Esophagus muscularis mucosa (tissue), 4 donors: ENCODE results near the gene ORM2. TPM values are rescaled to one million over a fixed set of nuclear protein-coding genes. Genes with fewer than 3 reads are reported as not detected.

Experiments
- DNase-seq: peaks from one replicate; pipeline ENCODE4 v3.0.0-alpha.2; 2017; ENCODE audit errors: extremely low spot score
- H3K27ac ChIP-seq, 4 donors: fragments of 200-600 bp; sonication (generic); replicated peaks in 1 of 4; 1 replicate in 3 of 4; 2 replicates in 1 of 4; pipeline ENCODE4 v1.5.1; 2016 to 2019; ENCODE audit warnings: mild to moderate bottlenecking in 1 of 4
- H3K27me3 ChIP-seq, 4 donors: fragments of 200-600 bp; sonication (generic); one replicate each; pipeline versions ENCODE4 v1.5.1 to v1.6.0; 2016 to 2019
- H3K36me3 ChIP-seq, 4 donors: fragments of 200-600 bp; sonication (generic); one replicate each; pipeline ENCODE4 v1.5.1; 2016 to 2019
- H3K4me1 ChIP-seq, 4 donors: fragments of 200-600 bp; sonication (generic); one replicate each; pipeline ENCODE4 v1.5.1; 2016 to 2019
- H3K4me3 ChIP-seq, 4 donors: fragments of 200-600 bp; sonication (generic); 1 replicate in 2 of 4; 2 replicates in 2 of 4; pipeline ENCODE4 v1.5.1; 2016 to 2019; ENCODE audit warnings: mild to moderate bottlenecking in 4 of 4, moderate library complexity in 1 of 4
- H3K9me3 ChIP-seq, 4 donors: fragments of 200-600 bp; sonication (generic); 1 replicate in 3 of 4; 2 replicates in 1 of 4; pipeline ENCODE4 v1.5.1; 2016 to 2019
- EP300 ChIP-seq: sonication (generic); formaldehyde crosslinking; IDR thresholded peaks from one replicate; pipeline ENCODE4 v1.6.1; 2017; ENCODE audit warnings: antibody characterized with exemption
- POLR2A ChIP-seq: fragments of 450-650 bp; IDR thresholded peaks from one replicate; pipeline ENCODE4 v1.6.1; 2017; ENCODE audit warnings: antibody characterized with exemption, moderate library complexity, mild to moderate bottlenecking, low read depth
- POLR2AphosphoS5 ChIP-seq, 2 donors: sonication (generic); formaldehyde crosslinking; IDR thresholded peaks; one replicate each; pipeline ENCODE4 v1.6.1; 2017; ENCODE audit warnings: antibody characterized with exemption in 2 of 2
- WGBS: methylation state at CpG from one replicate; pipeline ENCODE4 v1.1.5; 2018; 5-methylcytosine and 5-hydroxymethylcytosine counted together
- intact Hi-C: fragments of 100-400 bp; cut with DNase I; formaldehyde crosslinking; loops from one replicate; pipeline ENCODE4 v1.15.1; 2023
- total RNA-seq, 4 donors: library from RNA; depleted of rRNA; stranded (reverse); fragments of >200 nt; gene quantifications; one replicate each; pipeline versions ENCODE4 v1.1.0 to v1.2.1, GENCODE V29; 2016
- TF ChIP-seq, protein P1 (sequence below), 3 experiments: fragments of 200-600 bp in 2 of 3; fragments of 450-650 bp in 1 of 3; sonication (generic) in 2 of 3; IDR thresholded peaks; one replicate each; pipeline ENCODE4 v1.5.1; 2017 to 2019; ENCODE audit warnings: antibody characterized with exemption in 3 of 3, mild to moderate bottlenecking in 2 of 3, moderate library complexity in 1 of 3

The ORM2 gene
- total RNA-seq, 4 donors from 2014 or later, result not detected

- TF ChIP-seq POLR2A (no peak), POLR2AphosphoS5 (IDR thresholded peaks at IDR 0.05) (no peak), EP300 (no peak)
- TF ChIP-seq, protein P1, sequence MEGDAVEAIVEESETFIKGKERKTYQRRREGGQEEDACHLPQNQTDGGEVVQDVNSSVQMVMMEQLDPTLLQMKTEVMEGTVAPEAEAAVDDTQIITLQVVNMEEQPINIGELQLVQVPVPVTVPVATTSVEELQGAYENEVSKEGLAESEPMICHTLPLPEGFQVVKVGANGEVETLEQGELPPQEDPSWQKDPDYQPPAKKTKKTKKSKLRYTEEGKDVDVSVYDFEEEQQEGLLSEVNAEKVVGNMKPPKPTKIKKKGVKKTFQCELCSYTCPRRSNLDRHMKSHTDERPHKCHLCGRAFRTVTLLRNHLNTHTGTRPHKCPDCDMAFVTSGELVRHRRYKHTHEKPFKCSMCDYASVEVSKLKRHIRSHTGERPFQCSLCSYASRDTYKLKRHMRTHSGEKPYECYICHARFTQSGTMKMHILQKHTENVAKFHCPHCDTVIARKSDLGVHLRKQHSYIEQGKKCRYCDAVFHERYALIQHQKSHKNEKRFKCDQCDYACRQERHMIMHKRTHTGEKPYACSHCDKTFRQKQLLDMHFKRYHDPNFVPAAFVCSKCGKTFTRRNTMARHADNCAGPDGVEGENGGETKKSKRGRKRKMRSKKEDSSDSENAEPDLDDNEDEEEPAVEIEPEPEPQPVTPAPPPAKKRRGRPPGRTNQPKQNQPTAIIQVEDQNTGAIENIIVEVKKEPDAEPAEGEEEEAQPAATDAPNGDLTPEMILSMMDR (IDR thresholded peaks at IDR 0.05), result no peak
- Histone ChIP-seq H3K4me3 (no peak overlapping the region), H3K27me3 (no peaks in the 10 kb centered on the region), H3K36me3 (peaks cover 0 to 3% (median 0%) of the 10 kb centered on the region in 4 donors), H3K9me3 (no peaks in the 10 kb centered on the region), H3K27ac (no peak overlapping the region), H3K4me1 (peaks cover 0 to 5% (median 0%) of the 10 kb centered on the region in 4 donors)
- no peak for DNase-seq
- 71% methylated on average over 5 of the region's 5 CpGs for WGBS
- intact Hi-C loops, result no loop called here
Measured at GRCh38 chr9:114282926-114283325, 46.7 kb upstream of the ORM2 start.

- no peak for DNase-seq
- 96% methylated on average over 10 of the region's 14 CpGs for WGBS
- TF ChIP-seq POLR2A, result no peak
- no peak for TF ChIP-seq EP300
- no peak for TF ChIP-seq POLR2AphosphoS5 (IDR thresholded peaks at IDR 0.05)
- TF ChIP-seq, protein P1 (IDR thresholded peaks at IDR 0.05), result no peak
- Histone ChIP-seq H3K27me3 (no peaks in the 10 kb centered on the region), H3K9me3 (no peaks in the 10 kb centered on the region), H3K4me1 (peaks cover 0 to 5% (median 0%) of the 10 kb centered on the region in 4 donors), H3K27ac (no peak overlapping the region), H3K36me3 (peaks cover 0 to 3% (median 0%) of the 10 kb centered on the region in 4 donors), H3K4me3 (no peak overlapping the region)
- intact Hi-C loops, result no loop called here
Measured at GRCh38 chr9:114283551-114284111, 46.0 kb upstream of the ORM2 start.

GRCh38 chr9:114284316-114285060 is 45.2 kb upstream of the ORM2 start:
- 88% methylated on average over 10 of the region's 11 CpGs for WGBS
- Histone ChIP-seq H3K4me1 (peaks cover 0 to 5% (median 0%) of the 10 kb centered on the region in 4 donors), H3K27me3 (no peaks in the 10 kb centered on the region), H3K9me3 (no peaks in the 10 kb centered on the region), H3K27ac (no peak overlapping the region), H3K4me3 (no peak overlapping the region), H3K36me3 (peaks cover 0 to 3% (median 0%) of the 10 kb centered on the region in 4 donors)
- DNase-seq, result no peak
- intact Hi-C loops, result no loop called here
- TF ChIP-seq, protein P1 (IDR thresholded peaks at IDR 0.05), result no peak
- TF ChIP-seq POLR2A, result no peak

- TF ChIP-seq, protein P1 (IDR thresholded peaks at IDR 0.05), result no peak
- TF ChIP-seq EP300 (no peak), POLR2A (no peak), POLR2AphosphoS5 (IDR thresholded peaks at IDR 0.05) (no peak)
- WGBS, result 59% methylated on average over 18 of the region's 20 CpGs
- Histone ChIP-seq H3K4me1 (peaks cover 0 to 5% (median 0%) of the 10 kb centered on the region in 4 donors), H3K27me3 (no peaks in the 10 kb centered on the region), H3K36me3 (peaks cover 0 to 3% (median 0%) of the 10 kb centered on the region in 4 donors), H3K9me3 (no peaks in the 10 kb centered on the region), H3K4me3 (no peak overlapping the region), H3K27ac (no peak overlapping the region)
- intact Hi-C loops, result no loop called here
- no peak for DNase-seq
Measured at GRCh38 chr9:114285166-114285867, 44.4 kb upstream of the ORM2 start.
